Measurements from ENCODE around the gene CCND3. TPM values are rescaled to one million over a fixed set of nuclear protein-coding genes. Genes with fewer than 3 reads are reported as not detected.
A peak's percentile ranks its signal among the peaks of the same experiment; 100 is the strongest.

CCND3 gene
- total and polyA plus RNA-seq, 5 donors from 2014 or later, result 246 to 564 (median 338) TPM

GRCh38 chr6:41932378-41932777, 9.2 kb downstream of the CCND3 start:
- Histone ChIP-seq H3K27ac (ENCODE audit: insufficient read depth, low read length, poor library complexity, severe bottlenecking) (no peak overlapping the region), H3K4me1 (ENCODE audit: control insufficient read depth, insufficient read depth, low read length, poor library complexity, severe bottlenecking) (peaks cover 24% of the 10 kb centered on the region), H3K4me3 (ENCODE audit: low read depth, low read length) (no peak overlapping the region), H3K27me3 (ENCODE audit: control insufficient read depth, insufficient read depth, low read length) (no peaks in the 10 kb centered on the region), H3K9me3 (ENCODE audit: control insufficient read depth in 2 of 2, low read length in 2 of 2) (no peaks in the 10 kb centered on the region), H3K36me3 (ENCODE audit: control insufficient read depth, insufficient read depth, low read length) (peaks cover 90% of the 10 kb centered on the region)
- Mint-ChIP-seq H3K36me3 (peaks cover 31% of the 10 kb centered on the region), H3K9me3 (no peaks in the 10 kb centered on the region), H3K27ac (peak overlapping the region; percentile 15 to 73 (median 64)), H3K4me3 (peak overlapping the region in 3 of 4 donors; percentile 21 to 48 (median 46)), H3K27me3 (no peaks in the 10 kb centered on the region), H3K4me1 (peaks cover 4 to 45% (median 35%) of the 10 kb centered on the region in 4 donors)
- ATAC-seq (ENCODE audit: low read depth in 2 of 2) (no peak), DNase-seq (no peak)

GRCh38 chr6:41931792-41932191, 9.8 kb downstream of the CCND3 start:
- H3K4me3 ChIP-seq (ENCODE audit: low read depth, low read length), result no peak overlapping the region
- Mint-ChIP-seq H3K4me1 (peaks cover 4 to 43% (median 30%) of the 10 kb centered on the region in 4 donors), H3K36me3 (peaks cover 34% of the 10 kb centered on the region), H3K27me3 (no peaks in the 10 kb centered on the region), H3K27ac (peak overlapping the region; percentile 3 to 64 (median 39)), H3K9me3 (no peaks in the 10 kb centered on the region), H3K4me3 (peak overlapping the region in 2 of 4 donors; percentile 21 to 46)
- H3K27ac ChIP-seq (ENCODE audit: insufficient read depth, low read length, poor library complexity, severe bottlenecking), result no peak overlapping the region
- H3K4me1 ChIP-seq (ENCODE audit: control insufficient read depth, insufficient read depth, low read length, poor library complexity, severe bottlenecking), result peaks cover 18% of the 10 kb centered on the region
- H3K36me3 ChIP-seq (ENCODE audit: control insufficient read depth, insufficient read depth, low read length), result peaks cover 89% of the 10 kb centered on the region
- no peaks in the 10 kb centered on the region for H3K27me3 ChIP-seq (ENCODE audit: control insufficient read depth, insufficient read depth, low read length)
- DNase-seq (no peak), ATAC-seq (ENCODE audit: low read depth in 2 of 2) (no peak)
- no peaks in the 10 kb centered on the region for H3K9me3 ChIP-seq (ENCODE audit: control insufficient read depth in 2 of 2, low read length in 2 of 2)

- no peak overlapping the region for H3K4me3 Mint-ChIP-seq
- DNase-seq, result no peak
- H3K36me3 ChIP-seq (ENCODE audit: control insufficient read depth, insufficient read depth, low read length), result peaks cover 75% of the 10 kb centered on the region
Measured at GRCh38 chr6:41929924-41930323, 11.7 kb downstream of the CCND3 start.

GRCh38 chr6:41927253-41927652, 14.4 kb downstream of the CCND3 start:
- peaks cover 17% of the 10 kb centered on the region for H3K36me3 Mint-ChIP-seq

More at GRCh38 chr6:41929924-41930323, 11.7 kb downstream of the CCND3 start:
- no peaks in the 10 kb centered on the region for H3K9me3 ChIP-seq (ENCODE audit: control insufficient read depth in 2 of 2, low read length in 2 of 2)
- no peaks in the 10 kb centered on the region for H3K4me1 ChIP-seq (ENCODE audit: control insufficient read depth, insufficient read depth, low read length, poor library complexity, severe bottlenecking)
- H3K27me3 ChIP-seq (ENCODE audit: control insufficient read depth, insufficient read depth, low read length), result no peaks in the 10 kb centered on the region
- Mint-ChIP-seq H3K4me1 (peaks cover 0 to 30% (median 19%) of the 10 kb centered on the region in 4 donors), H3K9me3 (no peaks in the 10 kb centered on the region), H3K36me3 (peaks cover 31% of the 10 kb centered on the region), H3K27me3 (no peaks in the 10 kb centered on the region), H3K27ac (peak overlapping the region in 1 of 3 donors; percentile 56)
- no peak overlapping the region for H3K27ac ChIP-seq (ENCODE audit: insufficient read depth, low read length, poor library complexity, severe bottlenecking)
- no peak overlapping the region for H3K4me3 ChIP-seq (ENCODE audit: low read depth, low read length)
- no peak for ATAC-seq (ENCODE audit: low read depth in 2 of 2)

GRCh38 chr6:41922154-41922553, 19.5 kb downstream of the CCND3 start:
- DNase-seq (no peak), ATAC-seq (ENCODE audit: low read depth in 2 of 2) (no peak)
- Histone ChIP-seq H3K9me3 (ENCODE audit: control insufficient read depth in 2 of 2, low read length in 2 of 2) (no peaks in the 10 kb centered on the region), H3K27ac (ENCODE audit: insufficient read depth, low read length, poor library complexity, severe bottlenecking) (peak overlapping the region; percentile 97), H3K36me3 (ENCODE audit: control insufficient read depth, insufficient read depth, low read length) (peaks cover 3% of the 10 kb centered on the region), H3K27me3 (ENCODE audit: control insufficient read depth, insufficient read depth, low read length) (no peaks in the 10 kb centered on the region), H3K4me1 (ENCODE audit: control insufficient read depth, insufficient read depth, low read length, poor library complexity, severe bottlenecking) (peaks cover 29% of the 10 kb centered on the region), H3K4me3 (ENCODE audit: low read depth, low read length) (peak overlapping the region; percentile 97)
- Mint-ChIP-seq H3K27ac (peak overlapping the region; percentile 66 to 100 (median 99)), H3K9me3 (peaks cover 0 to 1% (median 0%) of the 10 kb centered on the region in 7 donors), H3K36me3 (peaks cover 10% of the 10 kb centered on the region), H3K4me3 (peak overlapping the region; percentile 99 to 100 (median 100)), H3K27me3 (peaks cover 15% of the 10 kb centered on the region), H3K4me1 (peaks cover 25 to 60% (median 35%) of the 10 kb centered on the region in 4 donors)

More at GRCh38 chr6:41927253-41927652, 14.4 kb downstream of the CCND3 start:
- DNase-seq, result no peak
- no peaks in the 10 kb centered on the region for H3K27me3 ChIP-seq (ENCODE audit: control insufficient read depth, insufficient read depth, low read length)
- peak overlapping the region in 1 of 3 donors; percentile 56 for H3K27ac Mint-ChIP-seq
- H3K4me1 Mint-ChIP-seq, result peaks cover 10 to 39% (median 30%) of the 10 kb centered on the region in 4 donors
- peaks cover 52% of the 10 kb centered on the region for H3K36me3 ChIP-seq (ENCODE audit: control insufficient read depth, insufficient read depth, low read length)
- no peaks in the 10 kb centered on the region for H3K27me3 Mint-ChIP-seq
- H3K4me3 Mint-ChIP-seq, result peak overlapping the region in 1 of 4 donors; percentile 28
- H3K4me3 ChIP-seq (ENCODE audit: low read depth, low read length), result no peak overlapping the region
- H3K9me3 Mint-ChIP-seq, result peaks cover 0 to 1% (median 0%) of the 10 kb centered on the region in 7 donors
- H3K4me1 ChIP-seq (ENCODE audit: control insufficient read depth, insufficient read depth, low read length, poor library complexity, severe bottlenecking), result peaks cover 11% of the 10 kb centered on the region
- no peak overlapping the region for H3K27ac ChIP-seq (ENCODE audit: insufficient read depth, low read length, poor library complexity, severe bottlenecking)
- H3K9me3 ChIP-seq (ENCODE audit: control insufficient read depth in 2 of 2, low read length in 2 of 2), result no peaks in the 10 kb centered on the region
- no peak for ATAC-seq (ENCODE audit: low read depth in 2 of 2)

GRCh38 chr6:41921712-41921998, 20.0 kb downstream of the CCND3 start:
- H3K36me3 Mint-ChIP-seq, result peaks cover 9% of the 10 kb centered on the region
- Histone ChIP-seq H3K27ac (ENCODE audit: insufficient read depth, low read length, poor library complexity, severe bottlenecking) (peak overlapping the region; percentile 97), H3K36me3 (ENCODE audit: control insufficient read depth, insufficient read depth, low read length) (peaks cover 2% of the 10 kb centered on the region), H3K9me3 (ENCODE audit: control insufficient read depth in 2 of 2, low read length in 2 of 2) (no peaks in the 10 kb centered on the region), H3K27me3 (ENCODE audit: control insufficient read depth, insufficient read depth, low read length) (no peaks in the 10 kb centered on the region), H3K4me1 (ENCODE audit: control insufficient read depth, insufficient read depth, low read length, poor library complexity, severe bottlenecking) (peaks cover 29% of the 10 kb centered on the region), H3K4me3 (ENCODE audit: low read depth, low read length) (peak overlapping the region; percentile 97)
- ATAC-seq (ENCODE audit: low read depth in 2 of 2) (no peak), DNase-seq (no peak)
- peak overlapping the region; percentile 99 to 100 (median 100) for H3K4me3 Mint-ChIP-seq
- peaks cover 0 to 1% (median 0%) of the 10 kb centered on the region in 7 donors for H3K9me3 Mint-ChIP-seq
- peaks cover 25 to 58% (median 35%) of the 10 kb centered on the region in 4 donors for H3K4me1 Mint-ChIP-seq
- H3K27ac Mint-ChIP-seq, result peak overlapping the region; percentile 66 to 100 (median 99)
- peaks cover 15% of the 10 kb centered on the region for H3K27me3 Mint-ChIP-seq

- Histone ChIP-seq H3K9me3 (ENCODE audit: control insufficient read depth in 2 of 2, low read length in 2 of 2) (no peaks in the 10 kb centered on the region), H3K36me3 (ENCODE audit: control insufficient read depth, insufficient read depth, low read length) (peaks cover 4% of the 10 kb centered on the region), H3K4me3 (ENCODE audit: low read depth, low read length) (peak within 1 kb of the TSS; percentile 97), H3K27ac (ENCODE audit: insufficient read depth, low read length, poor library complexity, severe bottlenecking) (peak within 1 kb of the TSS; percentile 97), H3K27me3 (ENCODE audit: control insufficient read depth, insufficient read depth, low read length) (no peaks in the 10 kb centered on the region), H3K4me1 (ENCODE audit: control insufficient read depth, insufficient read depth, low read length, poor library complexity, severe bottlenecking) (peaks cover 29% of the 10 kb centered on the region)
- H3K27me3 Mint-ChIP-seq, result peaks cover 15% of the 10 kb centered on the region
- ATAC-seq (ENCODE audit: low read depth in 2 of 2) (peak; percentile 90 to 92), DNase-seq (peak; percentile 90 to 96 (median 96))
- H3K27ac Mint-ChIP-seq, result peak within 1 kb of the TSS; percentile 99 to 100 (median 100)
- H3K36me3 Mint-ChIP-seq, result peaks cover 11% of the 10 kb centered on the region
- peaks cover 25 to 58% (median 35%) of the 10 kb centered on the region in 4 donors for H3K4me1 Mint-ChIP-seq
- peak within 1 kb of the TSS; percentile 99 to 100 (median 100) for H3K4me3 Mint-ChIP-seq
- peaks cover 0 to 1% (median 0%) of the 10 kb centered on the region in 7 donors for H3K9me3 Mint-ChIP-seq
Measured at GRCh38 chr6:41920921-41921711, 20.5 kb downstream of the CCND3 start, which contains the start of the genes BYSL and MED20. BYSL (plus strand) TSS chr6:41921499; CDS start chr6:41921563, 64 bp downstream. MED20 (minus strand) TSS chr6:41921139; CDS start chr6:41921018, 121 bp downstream.

Measured in CD4-positive, CD25-positive, alpha-beta regulatory T cell (primary cell).